Chondrocyte (in vitro differentiated cells): ENCODE data around the gene MRFAP1. TPM values are rescaled to one million over a fixed set of nuclear protein-coding genes. Genes with fewer than 3 reads are reported as not detected.

Experiments
- DNase-seq: peaks from one replicate; pipeline ENCODE4 v3.0.0; 2021; ENCODE audit warnings: mixed read lengths, low spot score
- H3K27ac Mint-ChIP-seq: one replicate; pipeline ENCODE4 v1.8.0; 2021; ENCODE audit warnings: mild to moderate bottlenecking, moderate library complexity, mixed read lengths; ENCODE audit not compliant: unreplicated experiment
- H3K27me3 Mint-ChIP-seq: 2 replicates; pipeline ENCODE4 v1.8.0; 2021; ENCODE audit warnings: low read depth, mixed read lengths
- H3K36me3 Mint-ChIP-seq: 2 replicates; pipeline ENCODE4 v1.8.0; 2021; ENCODE audit warnings: low read depth, mixed read lengths
- H3K4me1 Mint-ChIP-seq: 2 replicates; pipeline ENCODE4 v1.8.0; 2021; ENCODE audit warnings: low read depth, mild to moderate bottlenecking, mixed read lengths
- H3K4me3 Mint-ChIP-seq: one replicate; pipeline ENCODE4 v1.8.0; 2021; ENCODE audit warnings: mild to moderate bottlenecking, moderate library complexity, mixed read lengths; ENCODE audit not compliant: unreplicated experiment
- H3K9me3 Mint-ChIP-seq: 2 replicates; pipeline ENCODE4 v1.8.0; 2021; ENCODE audit warnings: low read depth, mixed read lengths
- CTCF ChIP-seq: fragments of 200-600 bp; sonication (generic); IDR thresholded peaks from 2 replicates; pipeline ENCODE4 v1.5.0; 2021; ENCODE audit warnings: antibody characterized with exemption, mild to moderate bottlenecking, moderate library complexity
- total RNA-seq: library from RNA; stranded (reverse); gene quantifications from 3 replicates; pipeline ENCODE4 v1.2.1, GENCODE V29; 2021

MRFAP1 gene
- total RNA-seq, 1 donor from 2014 or later = 250 TPM

- Mint-ChIP-seq H3K4me1 (no peaks in the 10 kb centered on the region), H3K27me3 (no peaks in the 10 kb centered on the region), H3K27ac (no peak overlapping the region), H3K9me3 (no peaks in the 10 kb centered on the region), H3K36me3 (peaks cover 15% of the 10 kb centered on the region), H3K4me3 (no peak overlapping the region)
- DNase-seq = peak; percentile 46
- TF ChIP-seq CTCF = no peak
Measured at GRCh38 chr4:6610856-6611430, 29.5 kb upstream of the MRFAP1 start.

- H3K36me3 Mint-ChIP-seq = peaks cover 16% of the 10 kb centered on the region
- no peak overlapping the region for H3K4me3 Mint-ChIP-seq
- no peaks in the 10 kb centered on the region for H3K4me1 Mint-ChIP-seq
- no peaks in the 10 kb centered on the region for H3K9me3 Mint-ChIP-seq
- H3K27me3 Mint-ChIP-seq = no peaks in the 10 kb centered on the region
- TF ChIP-seq CTCF = no peak
- peak; percentile 9 for DNase-seq
- no peak overlapping the region for H3K27ac Mint-ChIP-seq
Measured at GRCh38 chr4:6612961-6613675, 27.4 kb upstream of the MRFAP1 start.

- H3K4me1 Mint-ChIP-seq = no peaks in the 10 kb centered on the region
- no peak overlapping the region for H3K4me3 Mint-ChIP-seq
- peaks cover 18% of the 10 kb centered on the region for H3K36me3 Mint-ChIP-seq
- DNase-seq = peak; percentile 81
- H3K9me3 Mint-ChIP-seq = no peaks in the 10 kb centered on the region
- no peaks in the 10 kb centered on the region for H3K27me3 Mint-ChIP-seq
- no peak for TF ChIP-seq CTCF
- no peak overlapping the region for H3K27ac Mint-ChIP-seq
Measured at GRCh38 chr4:6613676-6614651, 26.5 kb upstream of the MRFAP1 start.

- Mint-ChIP-seq H3K27ac (no peak overlapping the region), H3K9me3 (no peaks in the 10 kb centered on the region), H3K4me1 (no peaks in the 10 kb centered on the region), H3K4me3 (no peak overlapping the region), H3K27me3 (no peaks in the 10 kb centered on the region), H3K36me3 (peaks cover 18% of the 10 kb centered on the region)
- DNase-seq = peak; percentile 72
- TF ChIP-seq CTCF = no peak
Measured at GRCh38 chr4:6614701-6615230, 25.7 kb upstream of the MRFAP1 start.
